HT-29 (cell line): ENCODE data around the gene PRICKLE3. TPM values are rescaled to one million over a fixed set of nuclear protein-coding genes. Genes with fewer than 3 reads are reported as not detected.

Experiments used
- DNase-seq: peaks from one replicate; pipeline ENCODE4 v3.0.0-alpha.2; 2015; ENCODE audit warnings: low spot score
- total RNA-seq: library from RNA; depleted of rRNA; stranded (reverse); fragments of >200 nt; shearing (Covaris generic); gene quantifications from 2 replicates; pipeline ENCODE4 v1.2.3, GENCODE V29; 2014; rRNA removed

Gene PRICKLE3
- total RNA-seq, result 19.0 and 22.3 TPM in 2 replicates

- DNase-seq, result peak; percentile 74
Measured at GRCh38 chrX:49186125-49187027, at the start of gene PRICKLE3. Gene PRICKLE3 (minus strand): TSS chrX:49186373. CDS start chrX:49186297, 76 bp downstream.

- no peak for DNase-seq
Measured at GRCh38 chrX:49233887-49234555, 47.8 kb upstream of the PRICKLE3 start.

GRCh38 chrX:49233176-49233575 lies 47.0 kb upstream of the PRICKLE3 start, which contains the start of gene CACNA1F:
Gene CACNA1F (minus strand): TSS chrX:49233340. CDS start chrX:49233309, 31 bp downstream.
- no peak for DNase-seq

GRCh38 chrX:49232525-49232924 lies 46.4 kb upstream of the PRICKLE3 start:
- DNase-seq, result no peak

- DNase-seq, result no peak
Measured at GRCh38 chrX:49231333-49232000, 45.3 kb upstream of the PRICKLE3 start.

GRCh38 chrX:49230500-49231232 lies 44.5 kb upstream of the PRICKLE3 start:
- peak; percentile 28 for DNase-seq

- DNase-seq, result no peak
Measured at GRCh38 chrX:49228185-49228584, 42.0 kb upstream of the PRICKLE3 start.

GRCh38 chrX:49227726-49228125 lies 41.6 kb upstream of the PRICKLE3 start:
- no peak for DNase-seq

GRCh38 chrX:49226946-49227345 lies 40.8 kb upstream of the PRICKLE3 start:
- DNase-seq, result no peak

GRCh38 chrX:49225858-49226257 lies 39.7 kb upstream of the PRICKLE3 start:
- DNase-seq, result no peak

GRCh38 chrX:49221868-49222267 lies 35.7 kb upstream of the PRICKLE3 start:
- no peak for DNase-seq

- no peak for DNase-seq
Measured at GRCh38 chrX:49220100-49220499, 33.9 kb upstream of the PRICKLE3 start.

GRCh38 chrX:49214996-49215526 lies 28.9 kb upstream of the PRICKLE3 start:
- DNase-seq, result no peak

- DNase-seq, result no peak
Measured at GRCh38 chrX:49214416-49214815, 28.2 kb upstream of the PRICKLE3 start.

- DNase-seq, result no peak
Measured at GRCh38 chrX:49212861-49213260, 26.7 kb upstream of the PRICKLE3 start.

- no peak for DNase-seq
Measured at GRCh38 chrX:49212209-49212608, 26.0 kb upstream of the PRICKLE3 start.

- no peak for DNase-seq
Measured at GRCh38 chrX:49211074-49211473, 24.9 kb upstream of the PRICKLE3 start.

GRCh38 chrX:49210406-49210805 lies 24.2 kb upstream of the PRICKLE3 start:
- no peak for DNase-seq

GRCh38 chrX:49209434-49210251 lies 23.5 kb upstream of the PRICKLE3 start:
- DNase-seq, result no peak

- no peak for DNase-seq
Measured at GRCh38 chrX:49208399-49208798, 22.2 kb upstream of the PRICKLE3 start.
